ENCODE results near the gene PLXDC2. TPM values are rescaled to one million over a fixed set of nuclear protein-coding genes. Genes with fewer than 3 reads are reported as not detected.

The PLXDC2 gene
- total and polyA plus RNA-seq, 2 donors (not counting 1 experiment from before 2014, with no cell fraction given), result 4.2 to 5.1 TPM

GRCh38 chr10:19937989-19938388 lies 121.8 kb downstream of the PLXDC2 start:
- DNase-seq (ENCODE audit: low read depth in 2 of 2), result no peak
- no peaks in the 10 kb centered on the region for H3K36me3 ChIP-seq (ENCODE audit: control insufficient read depth, insufficient read depth, low read length)
- H3K9ac ChIP-seq (ENCODE audit: insufficient read depth, low read length), result no peak overlapping the region
- no peak overlapping the region for H3K4me3 ChIP-seq (replicated peaks in 1 of 4; ENCODE audit: control extremely low read depth in 1 of 4, insufficient read depth in 1 of 4, low read depth in 3 of 4, low read length in 4 of 4)
- no peaks in the 10 kb centered on the region for H3K27me3 ChIP-seq (ENCODE audit: control insufficient read depth, insufficient read depth, low read length)
- no peak overlapping the region for H2AFZ ChIP-seq (ENCODE audit: low read length)
- H3K4me2 ChIP-seq (ENCODE audit: extremely low read depth, insufficient read depth, low read length), result no peak overlapping the region
- H3K79me2 ChIP-seq (ENCODE audit: control insufficient read depth, insufficient read depth, low read length), result no peaks in the 10 kb centered on the region
- H3K4me1 ChIP-seq (ENCODE audit: control insufficient read depth, extremely low read depth, insufficient read depth, low read length), result no peaks in the 10 kb centered on the region
- no peaks in the 10 kb centered on the region for H3K9me3 ChIP-seq (ENCODE audit: control insufficient read depth, insufficient read depth, low read depth, low read length)
- no peaks in the 10 kb centered on the region for H4K20me1 ChIP-seq (ENCODE audit: control insufficient read depth, extremely low read depth, insufficient read depth, low read length)
- TF ChIP-seq, protein P1, sequence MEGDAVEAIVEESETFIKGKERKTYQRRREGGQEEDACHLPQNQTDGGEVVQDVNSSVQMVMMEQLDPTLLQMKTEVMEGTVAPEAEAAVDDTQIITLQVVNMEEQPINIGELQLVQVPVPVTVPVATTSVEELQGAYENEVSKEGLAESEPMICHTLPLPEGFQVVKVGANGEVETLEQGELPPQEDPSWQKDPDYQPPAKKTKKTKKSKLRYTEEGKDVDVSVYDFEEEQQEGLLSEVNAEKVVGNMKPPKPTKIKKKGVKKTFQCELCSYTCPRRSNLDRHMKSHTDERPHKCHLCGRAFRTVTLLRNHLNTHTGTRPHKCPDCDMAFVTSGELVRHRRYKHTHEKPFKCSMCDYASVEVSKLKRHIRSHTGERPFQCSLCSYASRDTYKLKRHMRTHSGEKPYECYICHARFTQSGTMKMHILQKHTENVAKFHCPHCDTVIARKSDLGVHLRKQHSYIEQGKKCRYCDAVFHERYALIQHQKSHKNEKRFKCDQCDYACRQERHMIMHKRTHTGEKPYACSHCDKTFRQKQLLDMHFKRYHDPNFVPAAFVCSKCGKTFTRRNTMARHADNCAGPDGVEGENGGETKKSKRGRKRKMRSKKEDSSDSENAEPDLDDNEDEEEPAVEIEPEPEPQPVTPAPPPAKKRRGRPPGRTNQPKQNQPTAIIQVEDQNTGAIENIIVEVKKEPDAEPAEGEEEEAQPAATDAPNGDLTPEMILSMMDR (conservative IDR thresholded peaks at IDR 0.05 in 1 of 2, IDR thresholded peaks at IDR 0.05 in 1 of 2; ENCODE audit: low read depth in 1 of 2, low read length in 2 of 2), result no peak
- TF ChIP-seq EZH2 (IDR thresholded peaks at IDR 0.05; ENCODE audit: low read length, missing control alignments), result no peak
- no peak overlapping the region for H3K27ac ChIP-seq (ENCODE audit: insufficient read depth, low read length)

GRCh38 chr10:19941206-19941880 lies 125.1 kb downstream of the PLXDC2 start:
- Histone ChIP-seq H3K9ac (ENCODE audit: insufficient read depth, low read length) (no peak overlapping the region), H3K4me3 (replicated peaks in 1 of 4; ENCODE audit: control extremely low read depth in 1 of 4, insufficient read depth in 1 of 4, low read depth in 3 of 4, low read length in 4 of 4) (no peak overlapping the region), H3K79me2 (ENCODE audit: control insufficient read depth, insufficient read depth, low read length) (no peaks in the 10 kb centered on the region), H3K4me2 (ENCODE audit: extremely low read depth, insufficient read depth, low read length) (no peak overlapping the region), H3K27me3 (ENCODE audit: control insufficient read depth, insufficient read depth, low read length) (no peaks in the 10 kb centered on the region), H2AFZ (ENCODE audit: low read length) (no peak overlapping the region), H4K20me1 (ENCODE audit: control insufficient read depth, extremely low read depth, insufficient read depth, low read length) (no peaks in the 10 kb centered on the region), H3K27ac (ENCODE audit: insufficient read depth, low read length) (no peak overlapping the region), H3K36me3 (ENCODE audit: control insufficient read depth, insufficient read depth, low read length) (no peaks in the 10 kb centered on the region), H3K4me1 (ENCODE audit: control insufficient read depth, extremely low read depth, insufficient read depth, low read length) (no peaks in the 10 kb centered on the region), H3K9me3 (ENCODE audit: control insufficient read depth, insufficient read depth, low read depth, low read length) (no peaks in the 10 kb centered on the region)
- no peak for TF ChIP-seq EZH2 (IDR thresholded peaks at IDR 0.05; ENCODE audit: low read length, missing control alignments)
- TF ChIP-seq, protein P1 (conservative IDR thresholded peaks at IDR 0.05 in 1 of 2, IDR thresholded peaks at IDR 0.05 in 1 of 2; ENCODE audit: low read depth in 1 of 2, low read length in 2 of 2), result no peak
- no peak for DNase-seq (ENCODE audit: low read depth in 2 of 2)

DNA sequence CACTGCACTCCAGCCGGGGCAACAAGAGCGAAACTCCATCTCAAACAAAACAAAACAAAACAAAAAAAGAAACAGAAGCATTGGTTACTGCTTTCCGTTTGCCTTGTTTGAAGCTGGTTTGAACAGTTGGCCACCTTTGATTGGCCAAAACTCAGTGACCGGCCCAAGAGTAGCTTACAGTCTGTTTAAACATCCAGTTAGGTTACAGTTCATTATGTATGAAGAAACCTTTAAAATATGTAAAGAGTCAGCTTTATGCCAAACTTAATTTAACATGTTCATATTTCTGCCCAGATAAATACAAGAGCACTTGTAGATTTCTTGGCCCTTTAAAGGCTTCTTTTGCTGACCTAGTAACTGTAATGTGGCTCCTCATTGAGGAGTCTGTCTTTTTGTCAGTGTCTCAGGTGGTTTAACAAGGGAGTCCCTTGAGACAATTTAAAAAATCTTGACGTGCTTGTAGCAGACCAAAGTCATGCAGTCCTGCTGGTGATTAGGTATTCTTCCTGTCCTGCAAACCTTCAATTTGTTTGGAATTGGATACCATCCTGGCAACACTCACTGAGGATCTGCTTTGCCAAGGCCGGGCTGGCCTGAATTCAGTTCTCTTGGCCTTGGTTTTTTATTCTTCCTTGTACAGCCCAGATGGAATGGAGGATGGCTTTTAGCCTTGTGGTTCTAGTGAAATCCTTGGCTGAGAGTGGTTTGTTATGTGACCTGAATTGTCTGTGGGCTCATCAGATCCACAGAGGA lies 128.9 kb downstream of the PLXDC2 start:
- no peak overlapping the region for H3K9ac ChIP-seq (ENCODE audit: insufficient read depth, low read length)
- TF ChIP-seq, protein P1 (conservative IDR thresholded peaks at IDR 0.05 in 1 of 2, IDR thresholded peaks at IDR 0.05 in 1 of 2; ENCODE audit: low read depth in 1 of 2, low read length in 2 of 2), result no peak
- no peak for TF ChIP-seq EZH2 (IDR thresholded peaks at IDR 0.05; ENCODE audit: low read length, missing control alignments)
- H3K27me3 ChIP-seq (ENCODE audit: control insufficient read depth, insufficient read depth, low read length), result no peaks in the 10 kb centered on the region
- H4K20me1 ChIP-seq (ENCODE audit: control insufficient read depth, extremely low read depth, insufficient read depth, low read length), result no peaks in the 10 kb centered on the region
- H3K4me2 ChIP-seq (ENCODE audit: extremely low read depth, insufficient read depth, low read length), result no peak overlapping the region
- no peaks in the 10 kb centered on the region for H3K9me3 ChIP-seq (ENCODE audit: control insufficient read depth, insufficient read depth, low read depth, low read length)
- no peak overlapping the region for H3K4me3 ChIP-seq (replicated peaks in 1 of 4; ENCODE audit: control extremely low read depth in 1 of 4, insufficient read depth in 1 of 4, low read depth in 3 of 4, low read length in 4 of 4)
- DNase-seq (ENCODE audit: low read depth in 2 of 2), result peak; percentile 32 to 50
- no peaks in the 10 kb centered on the region for H3K4me1 ChIP-seq (ENCODE audit: control insufficient read depth, extremely low read depth, insufficient read depth, low read length)
- no peak overlapping the region for H3K27ac ChIP-seq (ENCODE audit: insufficient read depth, low read length)
- no peak overlapping the region for H2AFZ ChIP-seq (ENCODE audit: low read length)
- H3K79me2 ChIP-seq (ENCODE audit: control insufficient read depth, insufficient read depth, low read length), result no peaks in the 10 kb centered on the region
- H3K36me3 ChIP-seq (ENCODE audit: control insufficient read depth, insufficient read depth, low read length), result no peaks in the 10 kb centered on the region
